ENCODE data around the gene ABCB11. TPM values are rescaled to one million over a fixed set of nuclear protein-coding genes. Genes with fewer than 3 reads are reported as not detected.
"Not testable (repeated sequence)": the region's sequence is repeated elsewhere in the genome, so short reads cannot be mapped to it uniquely, and the experiment has no call there.

The ABCB11 gene
- 0.42 TPM for total RNA-seq

DNA sequence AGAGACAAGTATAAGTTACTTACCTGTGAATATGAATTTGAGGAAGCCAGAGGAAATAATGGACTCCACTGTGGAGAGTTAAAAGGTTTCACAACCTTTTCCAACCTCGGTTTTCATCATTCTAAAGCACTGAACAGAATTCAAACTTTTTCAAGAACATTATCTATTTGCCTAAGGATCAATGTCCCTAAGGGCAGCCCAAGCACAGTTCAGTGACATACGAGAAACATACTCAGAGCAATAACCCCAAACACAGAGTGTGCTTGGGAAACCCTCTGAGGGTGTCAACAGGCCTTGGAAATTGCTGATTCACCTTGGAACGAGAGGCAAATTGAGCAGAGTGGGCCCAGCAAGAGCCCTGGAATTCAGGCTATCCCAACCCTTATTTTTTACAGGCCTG lies at the start of gene ABCB11:
ABCB11 (minus strand) TSS at position 123 of the 400 bp plus-strand sequence. CDS start 13,199 bp downstream, outside the sequence.
- Histone ChIP-seq H3K27me3 (ENCODE audit: insufficient read depth, low read length) (no peaks in the 10 kb centered on the region), H3K4me1 (ENCODE audit: insufficient read depth, low read length) (peaks cover 5% of the 10 kb centered on the region), H3K4me3 (ENCODE audit: low read length) (no peak within 1 kb of the TSS), H3K9me3 (ENCODE audit: low read depth, low read length) (no peaks in the 10 kb centered on the region)

- Histone ChIP-seq H3K27me3 (ENCODE audit: insufficient read depth, low read length) (no peaks in the 10 kb centered on the region), H3K4me3 (ENCODE audit: low read length) (no peak overlapping the region), H3K4me1 (ENCODE audit: insufficient read depth, low read length) (peaks cover 54% of the 10 kb centered on the region), H3K9me3 (ENCODE audit: low read depth, low read length) (no peaks in the 10 kb centered on the region)
Measured at GRCh38 chr2:169080250-169081069, 49.3 kb upstream of the ABCB11 start.

DNA sequence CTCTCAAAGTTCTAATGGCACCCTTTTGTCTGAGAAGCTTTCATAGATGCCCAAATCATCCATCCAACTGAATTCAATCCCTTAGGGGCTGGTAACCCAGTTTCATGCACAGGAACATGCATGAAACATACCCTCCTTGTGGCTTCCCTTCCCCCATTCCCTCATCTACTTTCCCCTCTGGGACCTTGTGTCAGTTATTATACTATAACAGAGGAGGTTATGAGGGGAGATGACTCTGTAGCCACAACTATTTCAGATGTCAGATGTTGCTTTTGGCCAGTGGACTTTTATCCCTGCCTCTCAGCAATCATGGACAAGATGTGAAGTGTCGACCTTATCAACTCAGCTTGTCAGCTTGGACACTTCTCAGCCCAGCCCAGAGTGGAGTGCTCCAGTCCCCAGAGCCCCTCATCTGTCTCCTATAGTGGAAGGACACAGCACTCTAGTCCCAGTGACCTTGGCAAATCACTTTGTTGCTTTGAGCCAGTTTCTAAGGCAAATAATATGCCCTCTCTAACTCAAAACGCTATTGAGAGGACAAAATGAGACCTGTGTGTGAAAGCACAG lies 46.6 kb upstream of the ABCB11 start:
- H3K4me1 ChIP-seq (ENCODE audit: insufficient read depth, low read length): peaks cover 67% of the 10 kb centered on the region
- no peaks in the 10 kb centered on the region for H3K27me3 ChIP-seq (ENCODE audit: insufficient read depth, low read length)
- H3K4me3 ChIP-seq (ENCODE audit: low read length): no peak overlapping the region
- H3K9me3 ChIP-seq (ENCODE audit: low read depth, low read length): no peaks in the 10 kb centered on the region

DNA sequence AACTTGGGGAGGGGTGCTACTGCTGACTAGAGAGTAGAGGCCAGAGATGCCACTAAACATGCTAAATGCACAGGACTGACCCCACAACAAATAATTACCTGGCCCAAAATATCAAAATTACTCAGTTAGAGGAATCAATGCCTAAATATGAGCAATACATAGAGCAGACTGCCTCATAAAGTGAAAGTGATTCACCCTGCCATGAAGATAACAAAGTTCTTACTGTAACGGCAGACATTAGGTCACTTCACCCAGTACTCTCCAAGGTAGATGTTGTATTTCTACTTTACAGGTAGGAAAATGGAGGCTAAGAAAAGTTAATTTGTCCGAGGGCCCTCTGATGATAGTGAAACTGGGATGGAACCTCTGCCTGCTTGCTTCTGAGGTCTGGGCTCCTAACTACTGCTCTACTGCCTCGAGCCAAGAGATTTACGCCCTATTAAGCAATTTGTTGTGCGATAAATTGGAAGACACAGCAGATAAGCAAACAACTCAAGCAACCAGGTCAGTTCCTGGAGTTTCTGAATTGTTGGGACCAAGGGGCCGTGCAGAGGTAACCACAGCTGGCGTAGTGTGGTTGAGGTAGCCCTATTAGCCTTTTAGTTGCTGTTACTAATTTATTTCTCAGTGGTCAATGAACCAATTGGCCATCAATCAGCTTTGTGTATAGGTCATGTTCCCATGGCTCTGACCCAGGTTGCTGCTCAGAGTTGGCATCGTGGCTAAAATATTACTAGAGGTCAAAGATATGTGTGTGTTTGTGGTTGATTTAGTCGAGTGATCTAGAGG lies 43.0 kb upstream of the ABCB11 start:
- H3K9me3 ChIP-seq (ENCODE audit: low read depth, low read length): no peaks in the 10 kb centered on the region
- H3K4me1 ChIP-seq (ENCODE audit: insufficient read depth, low read length): peaks cover 65% of the 10 kb centered on the region
- H3K4me3 ChIP-seq (ENCODE audit: low read length): no peak overlapping the region
- H3K27me3 ChIP-seq (ENCODE audit: insufficient read depth, low read length): no peaks in the 10 kb centered on the region

- no peaks in the 10 kb centered on the region for H3K27me3 ChIP-seq (ENCODE audit: insufficient read depth, low read length)
- peaks cover 66% of the 10 kb centered on the region for H3K4me1 ChIP-seq (ENCODE audit: insufficient read depth, low read length)
- H3K4me3 ChIP-seq (ENCODE audit: low read length): no peak overlapping the region
- no peaks in the 10 kb centered on the region for H3K9me3 ChIP-seq (ENCODE audit: low read depth, low read length)
Measured at GRCh38 chr2:169073211-169073962, 42.3 kb upstream of the ABCB11 start.

GRCh38 chr2:169072163-169072925 lies 41.2 kb upstream of the ABCB11 start:
- H3K9me3 ChIP-seq (ENCODE audit: low read depth, low read length): no peaks in the 10 kb centered on the region
- no peaks in the 10 kb centered on the region for H3K27me3 ChIP-seq (ENCODE audit: insufficient read depth, low read length)
- peaks cover 66% of the 10 kb centered on the region for H3K4me1 ChIP-seq (ENCODE audit: insufficient read depth, low read length)
- no peak overlapping the region for H3K4me3 ChIP-seq (ENCODE audit: low read length)

DNA sequence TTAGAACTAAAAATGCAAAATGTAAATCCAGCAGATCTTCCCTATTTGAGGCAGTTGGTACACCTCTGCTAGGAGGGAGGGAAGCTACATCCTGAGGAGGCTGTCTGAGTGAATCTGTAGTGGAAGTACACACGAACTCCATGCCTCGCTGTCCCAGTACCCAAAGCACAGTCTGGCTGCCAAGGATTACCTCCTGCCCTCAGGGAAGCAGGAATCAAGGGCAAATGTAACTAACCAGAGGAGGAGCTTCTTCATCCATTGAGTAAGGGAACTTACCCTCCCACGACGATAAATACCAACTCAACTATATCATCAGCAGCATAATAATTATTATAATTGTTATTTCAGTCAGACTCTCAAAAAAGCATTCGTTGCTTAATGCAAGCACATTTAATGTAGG lies 40.3 kb upstream of the ABCB11 start:
- H3K4me1 ChIP-seq (ENCODE audit: insufficient read depth, low read length): peaks cover 75% of the 10 kb centered on the region
- H3K9me3 ChIP-seq (ENCODE audit: low read depth, low read length): no peaks in the 10 kb centered on the region
- no peaks in the 10 kb centered on the region for H3K27me3 ChIP-seq (ENCODE audit: insufficient read depth, low read length)
- H3K4me3 ChIP-seq (ENCODE audit: low read length): no peak overlapping the region

DNA sequence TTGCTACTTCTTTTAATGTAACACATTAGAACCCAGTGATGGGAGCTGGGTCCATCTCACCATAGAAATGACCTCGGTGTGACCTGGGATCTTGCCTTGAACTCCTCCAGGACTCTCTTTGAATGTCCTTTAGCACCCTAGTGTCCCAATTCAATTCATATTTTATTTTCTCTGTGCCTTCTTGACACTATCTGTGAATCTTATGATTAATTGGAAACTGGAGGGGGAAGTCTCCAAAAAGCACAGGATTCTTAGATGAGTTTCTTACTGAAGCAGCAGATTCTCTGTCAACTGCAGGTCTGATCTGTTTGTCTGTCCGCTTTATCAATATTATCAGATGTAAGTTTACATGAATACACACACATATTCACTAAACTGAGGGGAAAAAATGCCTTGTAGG lies 38.7 kb upstream of the ABCB11 start:
- Histone ChIP-seq H3K9me3 (ENCODE audit: low read depth, low read length) (no peaks in the 10 kb centered on the region), H3K27me3 (ENCODE audit: insufficient read depth, low read length) (no peaks in the 10 kb centered on the region), H3K4me1 (ENCODE audit: insufficient read depth, low read length) (peaks cover 81% of the 10 kb centered on the region), H3K4me3 (ENCODE audit: low read length) (peak overlapping the region; percentile 18)

GRCh38 chr2:169069341-169069740 lies 38.2 kb upstream of the ABCB11 start, which contains the start of gene DHRS9:
DHRS9 (plus strand) TSS chr2:169069563; CDS start chr2:169081582, 12,019 bp downstream.
- H3K27me3 ChIP-seq (ENCODE audit: insufficient read depth, low read length): no peaks in the 10 kb centered on the region
- H3K9me3 ChIP-seq (ENCODE audit: low read depth, low read length): no peaks in the 10 kb centered on the region
- H3K4me1 ChIP-seq (ENCODE audit: insufficient read depth, low read length): peaks cover 76% of the 10 kb centered on the region
- peak within 1 kb of the TSS; percentile 18 for H3K4me3 ChIP-seq (ENCODE audit: low read length)

DNA sequence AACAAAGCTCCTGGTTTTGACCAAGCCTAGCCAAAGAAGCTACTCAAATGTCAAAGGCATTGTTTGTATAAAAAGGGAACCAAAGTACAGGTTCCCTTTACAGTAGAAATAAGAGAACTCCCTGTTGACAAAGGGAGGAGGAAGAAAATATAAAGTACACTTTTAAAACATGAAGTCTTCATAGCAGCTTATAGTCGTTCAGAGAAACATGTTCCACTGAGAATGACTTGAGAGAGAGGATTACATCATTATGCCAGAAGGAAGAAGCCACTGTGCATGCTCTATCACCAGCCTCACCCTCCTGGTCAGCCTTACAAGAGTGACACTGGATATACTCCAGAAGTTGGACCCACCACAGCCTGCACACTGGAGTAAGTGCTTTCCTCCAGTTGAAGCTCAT lies 35.8 kb upstream of the ABCB11 start:
- Histone ChIP-seq H3K4me3 (ENCODE audit: low read length) (no peak overlapping the region), H3K4me1 (ENCODE audit: insufficient read depth, low read length) (peaks cover 57% of the 10 kb centered on the region), H3K27me3 (ENCODE audit: insufficient read depth, low read length) (no peaks in the 10 kb centered on the region), H3K9me3 (ENCODE audit: low read depth, low read length) (no peaks in the 10 kb centered on the region)

- Histone ChIP-seq H3K4me1 (ENCODE audit: insufficient read depth, low read length) (peaks cover 51% of the 10 kb centered on the region), H3K4me3 (ENCODE audit: low read length) (no peak overlapping the region), H3K27me3 (ENCODE audit: insufficient read depth, low read length) (no peaks in the 10 kb centered on the region), H3K9me3 (ENCODE audit: low read depth, low read length) (no peaks in the 10 kb centered on the region)
Measured at GRCh38 chr2:169065864-169066517, 34.9 kb upstream of the ABCB11 start.

GRCh38 chr2:169065422-169065821 lies 34.3 kb upstream of the ABCB11 start:
- H3K9me3 ChIP-seq (ENCODE audit: low read depth, low read length): no peaks in the 10 kb centered on the region
- peaks cover 46% of the 10 kb centered on the region for H3K4me1 ChIP-seq (ENCODE audit: insufficient read depth, low read length)

DNA sequence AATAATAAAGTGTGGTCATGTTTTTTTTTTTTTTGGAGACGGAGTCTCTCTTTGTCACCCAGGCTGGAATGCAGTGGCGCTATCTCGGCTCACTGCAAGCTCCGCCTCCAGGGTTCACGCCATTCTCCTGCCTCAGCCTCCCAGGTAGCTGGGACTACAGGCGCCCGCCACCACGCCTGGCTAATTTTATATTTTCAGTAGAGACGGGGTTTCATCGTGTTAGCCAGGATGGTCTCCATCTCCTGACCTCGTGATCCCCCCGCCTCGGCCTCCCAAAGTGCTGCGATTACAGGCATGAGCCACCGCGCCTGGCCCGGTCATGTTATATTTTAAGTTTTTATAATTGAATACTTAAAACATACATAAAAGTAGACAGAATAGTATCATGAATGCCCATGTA lies 33.1 kb upstream of the ABCB11 start:
- H3K27me3 ChIP-seq (ENCODE audit: insufficient read depth, low read length); H3K9me3 ChIP-seq (ENCODE audit: low read depth, low read length); H3K4me3 ChIP-seq (ENCODE audit: low read length): not testable (repeated sequence)
- peaks cover 34% of the 10 kb centered on the region for H3K4me1 ChIP-seq (ENCODE audit: insufficient read depth, low read length)

More at GRCh38 chr2:169065422-169065821, 34.3 kb upstream of the ABCB11 start:
- H3K4me3 ChIP-seq (ENCODE audit: low read length): no peak overlapping the region
- H3K27me3 ChIP-seq (ENCODE audit: insufficient read depth, low read length): no peaks in the 10 kb centered on the region

- H3K27me3 ChIP-seq (ENCODE audit: insufficient read depth, low read length): not testable (repeated sequence)
- peaks cover 19% of the 10 kb centered on the region for H3K9me3 ChIP-seq (ENCODE audit: low read depth, low read length)
Measured at GRCh38 chr2:169054575-169054974, 23.5 kb upstream of the ABCB11 start.

More at GRCh38 chr2:169054575-169054974, 23.5 kb upstream of the ABCB11 start:
- not testable (repeated sequence) for H3K4me1 ChIP-seq (ENCODE audit: insufficient read depth, low read length); H3K4me3 ChIP-seq (ENCODE audit: low read length)

Data from mononuclear cell (primary cell).